Astrocyte (in vitro differentiated cells and primary cell): ENCODE results near the gene TMEM266. TPM values are rescaled to one million over a fixed set of nuclear protein-coding genes. Genes with fewer than 3 reads are reported as not detected.

Experiments used
- DNase-seq: peaks from one replicate; pipeline ENCODE4 v3.0.0-alpha.2; 2010; ENCODE audit warnings: low read depth
- FAIRE-seq: peaks from 2 replicates; lab custom pipeline; 2011; peaks lifted over from hg19 to GRCh38; lab: Jason Lieb, UNC
- H2AFZ ChIP-seq: 2 replicates; pipeline ENCODE4 v1.6.0; 2012; ENCODE audit warnings: low read depth, low read length, inconsistent platforms
- H3K27ac ChIP-seq: 2 replicates; pipeline ENCODE4 v1.5.1; 2011; ENCODE audit warnings: low read depth, low read length, inconsistent platforms
- H3K27me3 ChIP-seq: 2 replicates; pipeline ENCODE4 v1.6.0; 2011; ENCODE audit warnings: low read length, inconsistent platforms; ENCODE audit not compliant: insufficient read depth
- H3K36me3 ChIP-seq: 2 replicates; pipeline ENCODE4 v1.5.1; 2011; ENCODE audit warnings: low read length, inconsistent platforms; ENCODE audit not compliant: insufficient read depth
- H3K4me1 ChIP-seq: 2 replicates; pipeline ENCODE4 v1.5.1; 2011; ENCODE audit warnings: low read length, inconsistent platforms; ENCODE audit not compliant: insufficient read depth
- H3K4me2 ChIP-seq: 2 replicates; pipeline ENCODE4 v1.6.0; 2012; ENCODE audit warnings: low read length, inconsistent platforms
- H3K4me3 ChIP-seq: 2 replicates; pipeline ENCODE4 v1.5.1; 2011; ENCODE audit warnings: low read depth, mild to moderate bottlenecking, low read length, inconsistent platforms; ENCODE audit not compliant: insufficient read depth
- H3K79me2 ChIP-seq: 2 replicates; pipeline ENCODE4 v1.6.0; 2012; ENCODE audit warnings: mild to moderate bottlenecking, low read length, inconsistent platforms; ENCODE audit not compliant: insufficient read depth
- H3K9ac ChIP-seq: 2 replicates; pipeline ENCODE4 v1.6.0; 2012; ENCODE audit warnings: mild to moderate bottlenecking, low read length, inconsistent platforms
- H3K9me3 ChIP-seq: 2 replicates; pipeline ENCODE4 v1.5.1; 2012; ENCODE audit warnings: low read depth, mild to moderate bottlenecking, low read length, inconsistent platforms; ENCODE audit not compliant: insufficient read depth
- H4K20me1 ChIP-seq: 2 replicates; pipeline ENCODE4 v1.6.0; 2012; ENCODE audit warnings: low read length, inconsistent platforms; ENCODE audit not compliant: insufficient read depth
- H3K27ac Mint-ChIP-seq: one replicate; pipeline ENCODE4 v1.8.0; 2021; ENCODE audit warnings: mild to moderate bottlenecking, mixed read lengths; ENCODE audit not compliant: unreplicated experiment
- H3K27me3 Mint-ChIP-seq: one replicate; pipeline ENCODE4 v1.8.0; 2021; ENCODE audit warnings: low read depth, mixed read lengths; ENCODE audit not compliant: unreplicated experiment
- H3K36me3 Mint-ChIP-seq: one replicate; pipeline ENCODE4 v1.8.0; 2021; ENCODE audit warnings: low read depth, mixed read lengths; ENCODE audit not compliant: unreplicated experiment
- H3K4me1 Mint-ChIP-seq: one replicate; pipeline ENCODE4 v1.8.0; 2021; ENCODE audit warnings: low read depth, mixed read lengths; ENCODE audit not compliant: unreplicated experiment
- H3K4me3 Mint-ChIP-seq: one replicate; pipeline ENCODE4 v1.8.0; 2021; ENCODE audit warnings: mild to moderate bottlenecking, moderate library complexity, mixed read lengths; ENCODE audit not compliant: unreplicated experiment
- H3K9me3 Mint-ChIP-seq: one replicate; pipeline ENCODE4 v1.8.0; 2021; ENCODE audit warnings: mild to moderate bottlenecking, mixed read lengths; ENCODE audit not compliant: unreplicated experiment
- CTCF ChIP-seq: IDR thresholded peaks from 2 replicates; pipeline ENCODE4 v1.5.1; 2011; ENCODE audit warnings: low read depth, mild to moderate bottlenecking, inconsistent platforms, low read length, moderate library complexity; ENCODE audit not compliant: insufficient read depth
- EZH2 ChIP-seq: IDR thresholded peaks from 2 replicates; pipeline ENCODE4 v1.6.1; 2012; ENCODE audit warnings: mild to moderate bottlenecking, low read length, inconsistent platforms; ENCODE audit not compliant: insufficient read depth
- total RNA-seq: library from RNA; stranded (reverse); gene quantifications from 2 replicates; pipeline ENCODE4 v1.2.1, GENCODE V29; 2021

Gene TMEM266
- total RNA-seq, 1 donor from 2014 or later = 0.36 TPM

- Histone ChIP-seq H3K27me3 (peaks cover 10% of the 10 kb centered on the region), H3K36me3 (no peaks in the 10 kb centered on the region), H2AFZ (no peak overlapping the region), H3K27ac (no peak overlapping the region), H3K79me2 (no peaks in the 10 kb centered on the region), H3K4me2 (no peak overlapping the region), H3K4me1 (peaks cover 13% of the 10 kb centered on the region), H3K4me3 (no peak overlapping the region), H3K9ac (no peak overlapping the region), H4K20me1 (no peaks in the 10 kb centered on the region), H3K9me3 (no peaks in the 10 kb centered on the region)
- Mint-ChIP-seq H3K4me3 (no peak overlapping the region), H3K27ac (no peak overlapping the region), H3K27me3 (peaks cover 24% of the 10 kb centered on the region), H3K36me3 (no peaks in the 10 kb centered on the region), H3K4me1 (peaks cover 7% of the 10 kb centered on the region), H3K9me3 (peaks cover 2% of the 10 kb centered on the region)
- FAIRE-seq = no peak
- no peak for DNase-seq
- no peak for TF ChIP-seq EZH2
- no peak for TF ChIP-seq CTCF
These were observed 129.3 kb downstream of the TMEM266 start for GRCh38 chr15:76189106-76189505.

- H3K9ac ChIP-seq = no peak overlapping the region
- H3K4me1 ChIP-seq = peaks cover 13% of the 10 kb centered on the region
- peaks cover 24% of the 10 kb centered on the region for H3K27me3 Mint-ChIP-seq
- H3K9me3 ChIP-seq = no peaks in the 10 kb centered on the region
- peaks cover 3% of the 10 kb centered on the region for H3K9me3 Mint-ChIP-seq
- DNase-seq (no peak), FAIRE-seq (no peak)
- H3K79me2 ChIP-seq = no peaks in the 10 kb centered on the region
- peak overlapping the region; percentile 53 for H3K27ac Mint-ChIP-seq
- H3K4me3 Mint-ChIP-seq = no peak overlapping the region
- no peaks in the 10 kb centered on the region for H3K36me3 ChIP-seq
- H2AFZ ChIP-seq = no peak overlapping the region
- H3K36me3 Mint-ChIP-seq = no peaks in the 10 kb centered on the region
- H4K20me1 ChIP-seq = no peaks in the 10 kb centered on the region
- H3K4me1 Mint-ChIP-seq = peaks cover 7% of the 10 kb centered on the region
- no peak overlapping the region for H3K27ac ChIP-seq
- peaks cover 10% of the 10 kb centered on the region for H3K27me3 ChIP-seq
- H3K4me2 ChIP-seq = peak overlapping the region; percentile 74
- no peak overlapping the region for H3K4me3 ChIP-seq
- no peak for TF ChIP-seq EZH2
- TF ChIP-seq CTCF = no peak
These were observed 130.3 kb downstream of the TMEM266 start for GRCh38 chr15:76190070-76190564.

GRCh38 chr15:76190751-76191538, 131.2 kb downstream of the TMEM266 start:
- Histone ChIP-seq H3K36me3 (no peaks in the 10 kb centered on the region), H3K4me2 (peak overlapping the region; percentile 74), H3K27ac (no peak overlapping the region), H3K9me3 (no peaks in the 10 kb centered on the region), H2AFZ (peak overlapping the region; percentile 27), H3K9ac (no peak overlapping the region), H3K4me3 (no peak overlapping the region), H4K20me1 (no peaks in the 10 kb centered on the region), H3K4me1 (peaks cover 9% of the 10 kb centered on the region), H3K27me3 (peaks cover 10% of the 10 kb centered on the region), H3K79me2 (no peaks in the 10 kb centered on the region)
- peak overlapping the region; percentile 29 for H3K4me3 Mint-ChIP-seq
- no peaks in the 10 kb centered on the region for H3K36me3 Mint-ChIP-seq
- no peak overlapping the region for H3K27ac Mint-ChIP-seq
- DNase-seq (peak; percentile 33), FAIRE-seq (no peak)
- H3K4me1 Mint-ChIP-seq = peaks cover under 1% of the 10 kb centered on the region
- H3K9me3 Mint-ChIP-seq = peaks cover 2% of the 10 kb centered on the region
- H3K27me3 Mint-ChIP-seq = peaks cover 24% of the 10 kb centered on the region
- peak; percentile 64 for TF ChIP-seq CTCF
- TF ChIP-seq EZH2 = no peak
